ENCODE measurements around the gene ERMARD. TPM values are rescaled to one million over a fixed set of nuclear protein-coding genes. Genes with fewer than 3 reads are reported as not detected.

The ERMARD gene
- total RNA-seq, 4 donors from 2014 or later, result 10.3 to 21.4 (median 17.6) TPM

DNA sequence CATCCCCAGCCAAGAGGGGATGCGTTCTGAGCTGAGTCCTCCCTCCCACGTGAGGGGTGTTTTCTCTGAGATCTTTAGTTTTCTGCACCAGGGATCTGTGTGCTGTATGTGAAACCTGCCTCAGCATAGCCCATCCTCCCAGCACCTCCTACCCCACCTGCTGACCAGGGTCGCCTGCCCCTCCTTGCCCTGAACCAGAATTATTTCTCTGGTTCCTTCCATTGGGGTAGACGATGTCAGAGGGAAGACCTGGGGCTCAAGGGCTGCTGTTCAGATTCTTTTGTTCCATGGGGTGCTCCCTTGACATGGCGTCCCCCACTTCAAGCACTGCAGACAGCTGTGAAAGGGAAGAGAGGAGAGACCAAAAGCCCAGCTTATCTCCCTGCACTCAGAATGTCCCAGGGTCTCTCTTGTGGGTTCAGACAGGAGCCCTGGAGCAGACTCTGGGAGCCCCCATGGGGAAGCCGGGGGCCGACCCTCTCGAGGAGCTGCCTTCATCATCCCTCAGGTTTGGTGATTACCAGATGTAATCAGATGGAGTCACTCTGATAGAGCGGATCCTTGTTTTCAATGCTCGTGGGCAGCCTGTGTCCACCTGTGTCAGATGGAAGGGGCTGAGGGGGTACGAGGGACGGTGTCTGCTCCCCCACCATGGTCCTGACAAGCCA, 74.3 kb downstream of the ERMARD start:
- Histone ChIP-seq H3K36me3 (no peaks in the 10 kb centered on the region), H3K9me3 (peaks cover 0 to 4% (median 0%) of the 10 kb centered on the region in 3 donors), H3K27me3 (peaks cover 0 to 21% (median 0%) of the 10 kb centered on the region in 4 donors), H3K4me1 (no peaks in the 10 kb centered on the region), H3K4me3 (no peak overlapping the region), H3K27ac (no peak overlapping the region)
- DNase-seq, result no peak
- intact Hi-C loops (cut with DNase I), result no loop called here
- WGBS, 2 donors, result 80 to 92% methylated on average over 10 to 12 of the region's 12 CpGs
- no peak for TF ChIP-seq POLR2A (IDR thresholded peaks at IDR 0.05)
- TF ChIP-seq, protein P1, sequence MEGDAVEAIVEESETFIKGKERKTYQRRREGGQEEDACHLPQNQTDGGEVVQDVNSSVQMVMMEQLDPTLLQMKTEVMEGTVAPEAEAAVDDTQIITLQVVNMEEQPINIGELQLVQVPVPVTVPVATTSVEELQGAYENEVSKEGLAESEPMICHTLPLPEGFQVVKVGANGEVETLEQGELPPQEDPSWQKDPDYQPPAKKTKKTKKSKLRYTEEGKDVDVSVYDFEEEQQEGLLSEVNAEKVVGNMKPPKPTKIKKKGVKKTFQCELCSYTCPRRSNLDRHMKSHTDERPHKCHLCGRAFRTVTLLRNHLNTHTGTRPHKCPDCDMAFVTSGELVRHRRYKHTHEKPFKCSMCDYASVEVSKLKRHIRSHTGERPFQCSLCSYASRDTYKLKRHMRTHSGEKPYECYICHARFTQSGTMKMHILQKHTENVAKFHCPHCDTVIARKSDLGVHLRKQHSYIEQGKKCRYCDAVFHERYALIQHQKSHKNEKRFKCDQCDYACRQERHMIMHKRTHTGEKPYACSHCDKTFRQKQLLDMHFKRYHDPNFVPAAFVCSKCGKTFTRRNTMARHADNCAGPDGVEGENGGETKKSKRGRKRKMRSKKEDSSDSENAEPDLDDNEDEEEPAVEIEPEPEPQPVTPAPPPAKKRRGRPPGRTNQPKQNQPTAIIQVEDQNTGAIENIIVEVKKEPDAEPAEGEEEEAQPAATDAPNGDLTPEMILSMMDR (IDR thresholded peaks at IDR 0.05), result no peak

DNA sequence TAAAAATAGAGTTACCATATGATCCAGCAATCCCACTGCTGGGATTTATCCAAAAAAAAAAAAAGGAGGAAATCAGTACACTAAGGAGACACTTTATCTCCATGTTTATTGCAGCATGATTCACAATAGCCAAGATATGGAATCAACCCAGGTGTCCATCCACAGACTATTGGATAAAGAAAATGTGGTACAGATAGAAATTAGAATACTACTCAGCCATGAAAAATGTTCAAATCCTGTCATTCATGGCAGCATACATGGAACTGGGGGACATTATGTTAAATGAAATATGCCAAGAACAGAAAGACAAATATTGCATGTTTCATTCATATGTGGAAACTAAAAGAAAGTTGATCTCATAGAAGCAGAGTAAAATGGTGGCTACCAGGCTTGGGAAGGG, 75.3 kb downstream of the ERMARD start:
- H3K9me3 ChIP-seq, result peaks cover 0 to 4% (median 0%) of the 10 kb centered on the region in 3 donors
- peaks cover 0 to 6% (median 3%) of the 10 kb centered on the region in 3 donors for H3K4me1 ChIP-seq
- intact Hi-C loops (cut with DNase I), result no loop called here
- no peaks in the 10 kb centered on the region for H3K36me3 ChIP-seq
- no peak overlapping the region for H3K27ac ChIP-seq
- no peak overlapping the region for H3K4me3 ChIP-seq
- no peak for DNase-seq
- H3K27me3 ChIP-seq, result peaks cover 0 to 31% (median 0%) of the 10 kb centered on the region in 4 donors
- no peak for TF ChIP-seq POLR2A (IDR thresholded peaks at IDR 0.05)
- TF ChIP-seq, protein P1 (IDR thresholded peaks at IDR 0.05), result no peak

DNA sequence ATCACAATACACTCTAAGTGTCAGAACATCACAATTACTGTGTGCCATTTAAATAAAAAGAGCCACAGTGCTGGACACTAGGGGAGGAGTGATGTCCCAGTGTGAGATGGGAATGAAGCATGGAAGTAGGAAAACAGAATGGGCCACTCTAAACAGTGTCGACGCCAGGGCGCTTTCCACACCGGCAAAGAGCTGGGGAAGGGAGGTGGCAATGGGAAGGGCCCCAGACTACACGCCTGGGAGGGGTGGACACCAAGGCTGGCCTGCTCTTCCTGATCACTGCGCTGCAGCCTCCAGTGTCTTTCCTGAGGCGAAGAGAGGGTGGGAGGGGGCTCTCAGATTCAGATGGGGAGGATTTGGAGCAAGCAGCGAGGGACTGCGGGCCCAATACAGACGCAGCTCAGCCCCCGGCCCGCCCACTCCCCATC, 75.9 kb downstream of the ERMARD start:
- peaks cover 0 to 33% (median 0%) of the 10 kb centered on the region in 4 donors for H3K27me3 ChIP-seq
- DNase-seq, result no peak
- intact Hi-C loops (cut with DNase I), result no loop called here
- no peak overlapping the region for H3K27ac ChIP-seq
- H3K36me3 ChIP-seq, result no peaks in the 10 kb centered on the region
- H3K4me3 ChIP-seq, result no peak overlapping the region
- H3K4me1 ChIP-seq, result peaks cover 0 to 12% (median 9%) of the 10 kb centered on the region in 3 donors
- WGBS, 2 donors, result 78 to 79% methylated on average over 11 to 12 of the region's 12 CpGs
- TF ChIP-seq, protein P1 (IDR thresholded peaks at IDR 0.05), result no peak
- no peak for TF ChIP-seq POLR2A (IDR thresholded peaks at IDR 0.05)
- H3K9me3 ChIP-seq, result peaks cover 0 to 4% (median 0%) of the 10 kb centered on the region in 3 donors

DNA sequence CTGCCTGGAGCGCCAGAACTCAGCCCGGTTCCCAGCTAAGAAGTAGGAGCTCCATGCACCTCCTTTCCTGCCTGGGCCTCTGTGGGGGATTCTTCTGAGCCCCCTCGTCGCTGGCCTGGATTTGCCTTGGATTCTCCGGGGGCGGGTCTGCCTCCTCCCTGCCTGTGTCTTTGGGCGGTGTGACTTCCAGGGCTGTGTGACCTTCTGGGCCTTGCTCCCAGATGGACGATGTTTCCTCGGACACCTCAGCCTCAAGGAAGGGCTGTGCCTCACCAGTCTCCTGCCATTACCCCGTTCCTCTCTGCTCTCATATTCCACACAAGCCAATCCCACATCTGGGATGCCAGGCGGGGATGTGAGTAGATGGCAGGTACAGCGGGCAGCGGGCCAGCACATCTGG, 76.8 kb downstream of the ERMARD start:
- intact Hi-C loops (cut with DNase I), result no loop called here
- Histone ChIP-seq H3K9me3 (peaks cover 0 to 4% (median 0%) of the 10 kb centered on the region in 3 donors), H3K27me3 (peaks cover 0 to 33% (median 0%) of the 10 kb centered on the region in 4 donors), H3K4me3 (no peak overlapping the region), H3K27ac (no peak overlapping the region), H3K4me1 (peaks cover 0 to 17% (median 10%) of the 10 kb centered on the region in 3 donors), H3K36me3 (no peaks in the 10 kb centered on the region)
- DNase-seq, result no peak
- WGBS, 2 donors, result 77 to 89% methylated on average over 5 of the region's 13 CpGs
- TF ChIP-seq POLR2A (IDR thresholded peaks at IDR 0.05), result no peak
- TF ChIP-seq, protein P1 (IDR thresholded peaks at IDR 0.05), result no peak

DNA sequence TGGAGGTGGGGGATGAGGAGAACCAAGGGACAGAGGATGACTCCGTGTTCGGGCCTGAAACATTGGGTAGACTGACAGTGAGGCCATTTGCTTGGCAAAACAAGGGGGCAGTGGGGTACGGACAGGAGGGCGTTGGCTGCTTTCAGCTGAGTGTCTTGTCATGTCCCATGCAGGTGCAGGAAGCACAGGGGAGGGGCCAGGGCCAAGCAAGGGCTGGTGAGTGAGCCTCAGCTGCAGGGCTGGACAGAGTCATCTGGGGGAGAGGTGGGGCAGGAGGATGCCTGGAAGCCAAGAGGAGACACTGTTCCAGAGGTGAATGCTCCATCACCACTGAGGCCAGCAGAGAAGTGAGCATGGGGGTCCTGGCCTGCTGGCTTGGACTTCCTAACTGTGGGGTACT, 78.4 kb downstream of the ERMARD start:
- WGBS, 2 donors, result 65 to 79% methylated on average over 4 of the region's 4 CpGs
- TF ChIP-seq, protein P1 (IDR thresholded peaks at IDR 0.05), result no peak
- TF ChIP-seq POLR2A (IDR thresholded peaks at IDR 0.05), result no peak
- Histone ChIP-seq H3K9me3 (peaks cover 0 to 4% (median 0%) of the 10 kb centered on the region in 3 donors), H3K4me3 (no peak overlapping the region), H3K36me3 (no peaks in the 10 kb centered on the region), H3K4me1 (peaks cover 0 to 17% (median 10%) of the 10 kb centered on the region in 3 donors), H3K27ac (no peak overlapping the region), H3K27me3 (peaks cover 0 to 19% (median 0%) of the 10 kb centered on the region in 4 donors)
- no peak for DNase-seq
- intact Hi-C loops (cut with DNase I), result loop anchor here (10.0 kb wide), 2 partner anchors 125 to 695 kb away; no protein-coding TSS in a partner anchor

Data from esophagus squamous epithelium (tissue), 5 donors.